Body of pancreas (tissue), 4 donors: Measurements from ENCODE around the gene CACNA2D4.

Source experiments
- CTCF ChIP-seq, 7 experiments: fragments of 450-650 bp in 4 of 7; fragments of 200-600 bp in 3 of 7; sonication (generic) in 3 of 7; IDR thresholded peaks; one replicate each; pipeline ENCODE4 v1.5.1; 2016 to 2019; ENCODE audit warnings: antibody characterized with exemption in 7 of 7
- POLR2A ChIP-seq, 3 donors: fragments of 450-650 bp; IDR thresholded peaks; one replicate each; pipeline ENCODE4 v1.6.1; 2016; ENCODE audit warnings: antibody characterized with exemption in 3 of 3, mild to moderate bottlenecking in 2 of 3

- TF ChIP-seq CTCF (IDR thresholded peaks at IDR 0.05) = no peak
- TF ChIP-seq POLR2A (IDR thresholded peaks at IDR 0.05) = no peak
Measured at GRCh38 chr12:1787714-1788113, 130.7 kb downstream of the CACNA2D4 start.
